NCI-H345 (cell line): ENCODE results near the gene MLKL.

ENCODE experiments used
- DNase-seq: peaks from one replicate; lab custom pipeline; 2025; lab: John Stamatoyannopoulos, UW

The MLKL gene

DNA sequence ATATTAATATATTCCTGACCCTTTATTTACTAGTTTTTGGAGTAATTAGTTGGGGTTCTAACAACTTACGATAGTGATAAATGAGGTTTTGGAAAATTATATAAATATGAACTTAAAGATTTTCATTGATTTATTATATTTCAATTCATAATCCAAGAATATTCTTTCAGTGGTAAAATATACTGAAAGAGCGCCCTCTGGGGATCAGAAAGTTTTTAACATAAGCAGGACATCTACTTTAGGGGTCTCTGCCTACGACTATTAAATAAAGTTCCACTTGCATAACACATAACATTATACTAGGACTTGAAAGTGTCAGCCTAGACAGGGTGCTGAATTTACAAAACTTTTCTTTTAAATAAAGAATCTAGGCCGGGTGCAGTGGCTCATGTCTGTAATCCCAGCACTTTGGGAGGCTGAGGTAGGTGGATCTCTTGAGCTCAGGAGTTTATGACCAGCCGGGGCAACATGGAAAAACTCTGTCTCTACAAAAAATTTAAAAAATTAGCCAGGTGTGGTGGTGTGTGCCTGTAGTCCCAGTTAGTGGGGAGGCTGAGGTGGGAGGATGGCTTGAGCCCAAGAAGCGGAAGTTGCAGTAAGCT lies 49.6 kb downstream of the MLKL start:
- DNase-seq, result no peak

DNA sequence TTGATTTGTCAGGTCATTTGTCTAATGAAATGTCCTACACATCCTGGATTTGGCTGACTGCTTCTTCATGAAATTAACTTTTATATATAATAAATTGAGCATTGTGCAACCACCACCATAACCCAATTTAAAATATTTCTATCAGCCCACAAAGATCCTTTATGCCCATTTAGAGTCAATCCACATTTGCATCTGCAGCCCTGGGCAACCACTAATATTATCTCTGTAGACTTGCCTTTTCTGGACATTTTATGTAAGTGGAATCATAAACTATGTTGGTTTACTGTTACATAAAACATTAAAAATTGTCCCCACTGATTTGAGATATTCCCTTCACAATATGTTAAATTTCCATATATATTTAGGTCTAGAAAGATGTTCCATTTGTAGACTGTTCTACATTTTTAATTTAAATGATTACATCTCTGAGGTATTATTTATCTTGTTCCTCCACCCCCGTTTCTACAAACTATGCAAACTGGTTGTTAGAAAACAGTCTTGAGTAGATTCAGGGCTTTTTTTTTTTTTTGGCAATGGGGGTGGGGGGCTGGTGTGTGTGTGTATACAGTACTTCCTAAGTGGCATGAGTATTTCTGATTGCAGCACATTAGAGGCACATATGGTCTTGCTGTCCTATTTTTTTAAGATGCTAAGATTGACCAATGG lies 50.7 kb downstream of the MLKL start:
- DNase-seq, result no peak

GRCh38 chr16:74641969-74642368 lies 58.7 kb downstream of the MLKL start:
- no peak for DNase-seq

DNA sequence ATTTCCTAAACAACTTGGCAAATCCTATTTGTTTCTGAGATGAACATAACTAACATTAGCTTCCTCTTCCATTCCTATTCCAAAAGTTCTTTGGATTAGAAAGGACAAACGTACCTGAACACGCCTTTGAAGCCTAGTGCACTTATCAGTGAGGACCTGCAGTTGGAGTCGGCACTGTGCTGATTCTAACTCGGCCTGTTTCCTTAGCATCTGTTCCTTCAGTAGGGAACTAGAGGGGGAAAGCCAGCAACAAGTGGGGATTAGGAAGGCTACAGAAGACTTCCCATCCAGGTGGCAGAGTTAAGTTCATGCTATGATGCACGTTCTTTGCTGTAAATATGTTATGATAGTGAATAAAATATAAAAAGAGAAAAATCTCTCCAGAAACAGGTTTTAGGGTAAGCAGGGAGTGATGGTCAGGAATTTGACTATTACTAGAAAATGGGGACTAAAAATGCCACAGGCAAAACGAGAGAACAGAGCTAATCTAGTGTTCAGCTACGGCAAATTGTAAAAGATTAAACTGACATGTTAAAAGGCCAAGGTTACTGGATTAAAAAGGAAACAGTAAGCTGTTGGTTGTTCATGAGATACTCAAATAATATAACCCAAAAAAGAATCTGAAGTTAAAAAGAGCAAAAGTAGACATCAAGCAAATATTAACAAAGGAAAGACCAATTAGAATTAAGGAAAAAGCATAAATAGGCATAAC lies 62.8 kb downstream of the MLKL start:
- DNase-seq, result no peak

- no peak for DNase-seq
These were observed 65.4 kb downstream of the MLKL start for GRCh38 chr16:74635303-74635702.

GRCh38 chr16:74633686-74634085 lies 67.0 kb downstream of the MLKL start:
- no peak for DNase-seq

GRCh38 chr16:74627506-74628220 lies 73.0 kb downstream of the MLKL start:
- no peak for DNase-seq

GRCh38 chr16:74626741-74627416 lies 73.8 kb downstream of the MLKL start:
- no peak for DNase-seq

DNA sequence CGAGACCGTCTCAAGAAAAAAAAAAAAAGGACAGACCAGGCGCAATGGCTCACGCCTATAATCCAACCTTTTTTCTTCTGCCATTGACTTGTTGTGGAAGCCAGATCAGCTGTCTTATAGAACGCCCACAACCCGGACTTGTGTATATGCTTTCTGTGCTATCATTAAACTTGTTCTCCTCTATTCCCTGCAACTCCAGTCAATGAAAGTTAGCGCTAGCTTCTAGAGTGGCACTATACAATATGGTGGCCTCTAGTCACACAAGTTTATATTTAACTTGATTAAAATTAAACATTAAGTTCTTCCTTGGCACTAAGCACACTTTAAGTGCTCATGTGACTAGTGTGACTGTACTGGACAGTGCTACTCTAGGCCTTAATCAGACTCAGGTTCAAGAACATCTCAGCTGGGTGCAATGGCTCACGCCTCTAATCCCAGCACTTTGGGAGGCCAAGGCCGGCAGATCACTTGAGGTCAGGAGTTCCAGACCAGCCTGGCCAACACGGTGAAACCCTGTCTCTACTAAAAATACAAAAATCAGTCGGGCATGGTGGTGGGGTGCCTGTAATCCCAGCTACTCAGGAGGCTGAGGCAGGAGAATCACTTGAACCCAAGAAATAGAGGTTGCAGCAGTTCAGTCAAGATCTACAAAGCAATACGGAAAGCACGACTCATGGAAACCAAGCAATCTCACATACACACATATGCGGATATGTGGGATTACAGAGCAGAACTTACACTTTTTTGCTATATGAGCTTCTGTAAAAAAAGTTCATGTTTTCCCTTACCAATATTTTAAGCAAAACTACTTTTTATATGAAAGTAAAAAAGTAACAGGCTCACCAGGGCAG lies 74.9 kb downstream of the MLKL start:
- no peak for DNase-seq

DNA sequence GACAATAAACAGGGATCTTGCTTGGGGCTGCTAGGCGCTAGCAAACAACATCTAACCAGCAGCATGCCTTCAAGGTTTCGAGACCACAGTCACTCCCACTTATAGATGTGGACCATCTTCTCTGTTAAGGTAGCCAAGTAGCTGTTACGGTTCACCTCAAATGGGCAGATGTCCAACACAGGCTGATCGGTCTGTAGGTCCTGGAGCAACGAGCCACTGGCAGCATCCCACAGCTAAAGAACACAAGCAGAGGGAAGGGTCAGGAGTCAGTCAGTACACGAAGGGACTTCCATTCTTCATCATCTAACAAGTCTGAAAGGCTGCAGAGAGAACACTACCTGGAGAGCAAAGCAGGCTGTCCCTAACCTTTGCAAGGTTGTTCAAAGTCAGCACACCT lies 76.8 kb downstream of the MLKL start:
- DNase-seq, result no peak

DNA sequence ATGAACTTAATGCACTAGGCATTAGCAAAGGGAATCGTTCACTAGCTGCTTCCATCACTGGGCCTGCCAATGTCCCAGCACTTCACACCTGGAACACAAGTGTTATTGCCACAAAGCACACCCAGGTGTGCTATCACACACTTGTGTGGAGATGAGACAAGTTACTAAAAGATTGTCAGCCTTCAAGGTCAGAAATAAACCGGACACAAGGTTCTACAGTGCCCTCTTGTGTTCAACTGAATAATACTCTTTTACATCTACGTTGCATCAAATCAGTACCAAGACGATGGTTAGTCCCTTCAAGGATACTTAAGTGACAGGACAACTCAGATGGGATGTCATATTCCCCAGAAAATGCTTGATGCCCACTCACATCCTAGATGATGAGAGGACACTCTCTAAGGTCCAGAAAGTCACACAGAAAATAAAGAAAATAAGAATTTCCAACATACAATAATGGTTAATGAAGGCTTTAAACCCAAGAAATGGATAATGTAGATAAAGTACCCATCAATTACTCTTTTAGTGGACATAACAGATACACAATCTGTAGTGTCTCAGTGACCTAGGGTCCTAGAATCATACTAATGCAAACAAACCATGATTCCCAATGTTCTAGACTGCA lies 77.3 kb downstream of the MLKL start:
- DNase-seq, result no peak

DNA sequence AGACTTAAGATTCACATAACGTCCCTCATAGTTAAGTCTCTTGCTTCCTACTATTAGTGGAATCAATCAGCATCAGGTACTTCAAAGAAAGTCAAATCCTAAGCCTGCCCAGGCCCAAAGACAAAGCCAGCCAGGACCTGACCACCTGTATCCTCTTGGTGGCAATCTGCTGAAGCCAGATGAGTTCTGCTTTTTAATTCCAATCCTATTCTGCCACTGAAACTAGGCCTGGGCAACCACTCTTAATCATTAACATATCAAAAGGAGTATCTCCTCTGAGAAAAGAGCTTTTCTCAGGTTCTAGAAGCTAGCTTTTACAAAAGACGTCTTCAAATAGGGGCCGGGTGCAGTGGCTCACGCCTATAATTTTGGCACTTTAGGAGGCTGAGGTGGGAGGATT lies 78.7 kb downstream of the MLKL start:
- no peak for DNase-seq
